T-helper 2 cell treated with Interferon-gamma antibody and Interleukin-4, amounts not matched to agents 100 ng/mL and 5 ng/mL, for 36 hours (primary cell): ENCODE results near the gene TNFRSF1A. TPM values are rescaled to one million over a fixed set of nuclear protein-coding genes. Genes with fewer than 3 reads are reported as not detected.

Experiments
- intact Hi-C: fragments of 100-400 bp; cut with micrococcal nuclease; formaldehyde crosslinking; loops from one replicate; pipeline ENCODE4 v1.15.1; 2023
- total RNA-seq: library from RNA; stranded (reverse); gene quantifications from 2 replicates; pipeline ENCODE4 v1.2.3, GENCODE V29; 2022

The TNFRSF1A gene
- total RNA-seq, 1 donor from 2014 or later = 47.2 TPM

- intact Hi-C loops = no loop called here
Observed at GRCh38 chr12:6374786-6375160, 32.9 kb upstream of the TNFRSF1A start.

- intact Hi-C loops = no loop called here
Observed at GRCh38 chr12:6374028-6374785, 32.3 kb upstream of the TNFRSF1A start.

GRCh38 chr12:6373022-6373787 is 31.3 kb upstream of the TNFRSF1A start:
- intact Hi-C loops = no loop called here

- intact Hi-C loops = no loop called here
Observed at GRCh38 chr12:6372403-6373003, 30.6 kb upstream of the TNFRSF1A start.

- intact Hi-C loops = no loop called here
Observed at GRCh38 chr12:6370994-6371754, 29.3 kb upstream of the TNFRSF1A start.

- intact Hi-C loops = no loop called here
Observed at GRCh38 chr12:6370576-6370935, 28.7 kb upstream of the TNFRSF1A start.

- intact Hi-C loops = loop anchor here (2.0 kb wide), 1 partner anchor 47 kb away; no protein-coding TSS in a partner anchor
Observed at GRCh38 chr12:6369916-6370575, 28.2 kb upstream of the TNFRSF1A start.

- intact Hi-C loops = loop anchor here (2.0 kb wide), 1 partner anchor 46 kb away; no protein-coding TSS in a partner anchor
Observed at GRCh38 chr12:6368906-6369525, 27.1 kb upstream of the TNFRSF1A start.

- intact Hi-C loops = loop anchor here (1.0 to 2.0 kb wide), 2 partner anchors 33 to 45 kb away; no protein-coding TSS in a partner anchor
Observed at GRCh38 chr12:6367969-6368892, 26.4 kb upstream of the TNFRSF1A start.

- intact Hi-C loops = loop anchor here (1.0 kb wide), 1 partner anchor 32 kb away; no protein-coding TSS in a partner anchor
Observed at GRCh38 chr12:6367065-6367968, 25.4 kb upstream of the TNFRSF1A start.

- intact Hi-C loops = loop anchor here (5.0 kb wide), 1 partner anchor 162 kb away; the partner anchor contains the start of gene CD9
Observed at GRCh38 chr12:6364044-6364374, 22.1 kb upstream of the TNFRSF1A start.

GRCh38 chr12:6363330-6364043 is 21.6 kb upstream of the TNFRSF1A start:
- intact Hi-C loops = loop anchor here (2.0 to 5.0 kb wide), 2 partner anchors 23 to 161 kb away; partner anchors contain the start of gene CD9

GRCh38 chr12:6363010-6363329 is 21.1 kb upstream of the TNFRSF1A start:
- intact Hi-C loops = loop anchor here (2.0 to 5.0 kb wide), 2 partner anchors 22 to 161 kb away; partner anchors contain the start of gene CD9

- intact Hi-C loops = loop anchor here (2.0 to 5.0 kb wide), 2 partner anchors 22 to 160 kb away; partner anchors contain the start of gene CD9
Observed at GRCh38 chr12:6362403-6362802, 20.5 kb upstream of the TNFRSF1A start.

GRCh38 chr12:6361834-6362233 is 20.0 kb upstream of the TNFRSF1A start:
- intact Hi-C loops = loop anchor here (2.0 to 5.0 kb wide), 2 partner anchors 21 to 160 kb away; partner anchors contain the start of gene CD9

- intact Hi-C loops = loop anchor here (5.0 kb wide), 1 partner anchor 159 kb away; the partner anchor contains the start of gene CD9
Observed at GRCh38 chr12:6360578-6361490, 19.0 kb upstream of the TNFRSF1A start.
